ENCODE results near the gene CDH4.

CDH4 gene

GRCh38 chr20:61328911-61329558, 77.0 kb downstream of the CDH4 start:
- TF ChIP-seq CTCF (IDR thresholded peaks at IDR 0.05; ENCODE audit: control insufficient read depth, extremely low read depth, insufficient read depth): no peak
- DNase-seq (ENCODE audit: low read depth): no peak

DNA sequence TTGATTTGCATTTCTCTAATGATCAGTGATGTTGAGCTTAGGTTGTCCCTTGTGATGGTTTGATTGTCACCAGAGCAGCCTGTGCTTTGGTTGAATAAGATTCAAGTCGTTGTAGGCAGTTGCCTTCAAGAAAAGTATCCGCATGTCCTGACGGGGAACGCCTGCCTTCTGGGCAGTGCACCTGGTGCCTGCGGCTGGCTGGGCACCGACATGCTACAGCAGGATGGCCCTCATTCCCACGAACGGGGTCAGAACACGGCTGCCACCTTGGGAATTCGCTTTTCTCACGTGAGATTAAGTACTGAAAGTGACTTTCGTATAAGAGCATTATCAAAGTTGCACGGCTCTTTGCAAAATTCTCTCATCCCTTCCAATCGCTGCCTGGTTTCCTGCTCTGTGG, 78.4 kb downstream of the CDH4 start:
- no peak for DNase-seq (ENCODE audit: low read depth)
- no peak for TF ChIP-seq CTCF (IDR thresholded peaks at IDR 0.05; ENCODE audit: control insufficient read depth, extremely low read depth, insufficient read depth)
- no peak overlapping the region for H3K4me3 ChIP-seq (ENCODE audit: low read depth, low read length)

More at GRCh38 chr20:61328911-61329558, 77.0 kb downstream of the CDH4 start:
- H3K4me3 ChIP-seq (ENCODE audit: low read depth, low read length): no peak overlapping the region

GRCh38 chr20:61331543-61331942, 79.5 kb downstream of the CDH4 start:
- no peak overlapping the region for H3K4me3 ChIP-seq (ENCODE audit: low read depth, low read length)
- no peak for TF ChIP-seq CTCF (IDR thresholded peaks at IDR 0.05; ENCODE audit: control insufficient read depth, extremely low read depth, insufficient read depth)
- no peak for DNase-seq (ENCODE audit: low read depth)

DNA sequence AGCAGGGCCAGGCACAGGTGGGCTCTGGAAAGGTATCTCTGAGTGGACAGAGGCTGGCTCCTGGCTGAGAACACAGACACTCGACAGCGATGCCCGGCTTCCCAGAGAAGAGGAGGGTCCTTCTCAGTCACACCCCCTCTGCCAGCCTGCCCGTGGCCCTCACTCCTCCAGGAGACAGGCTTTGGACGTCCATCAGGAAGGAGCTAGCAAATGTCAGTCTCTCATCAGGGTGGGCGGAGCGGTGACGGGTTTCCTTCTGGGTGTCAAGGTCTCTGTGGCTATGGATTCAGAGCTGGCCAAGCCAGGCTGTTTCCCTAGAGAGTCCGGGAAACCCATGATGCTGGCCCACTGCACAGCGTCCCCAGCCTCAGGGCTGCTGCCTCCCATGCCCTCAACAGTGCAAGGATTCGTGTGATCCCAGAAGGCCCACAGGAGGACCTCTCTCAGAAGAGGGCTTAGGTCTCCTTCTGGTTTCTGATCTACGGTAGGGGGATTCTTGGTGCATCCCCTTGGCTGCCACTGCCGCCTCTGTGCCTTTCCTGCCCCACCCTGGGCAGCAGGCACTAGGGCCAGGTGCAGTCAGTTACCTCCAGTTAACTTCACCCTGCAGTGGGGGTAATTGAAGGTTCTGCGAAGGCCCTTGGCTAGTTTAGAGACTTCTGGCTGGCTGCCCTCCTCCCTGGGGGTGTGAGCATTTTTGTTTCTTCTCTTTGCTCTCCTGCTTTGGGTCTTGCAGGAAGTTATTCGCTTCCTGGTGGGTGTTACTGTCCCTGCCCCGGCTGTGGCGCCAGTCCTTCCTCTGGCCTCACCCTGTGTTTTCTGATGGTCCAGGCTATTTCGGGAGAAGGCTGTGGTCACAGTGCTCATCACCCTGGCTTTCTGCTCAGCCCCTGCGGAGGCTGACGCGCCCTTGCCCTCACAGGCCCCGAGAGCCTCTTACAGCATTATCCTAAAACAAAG, 80.2 kb downstream of the CDH4 start:
- no peak for DNase-seq (ENCODE audit: low read depth)
- TF ChIP-seq CTCF (IDR thresholded peaks at IDR 0.05; ENCODE audit: control insufficient read depth, extremely low read depth, insufficient read depth): no peak
- no peak overlapping the region for H3K4me3 ChIP-seq (ENCODE audit: low read depth, low read length)

GRCh38 chr20:61333484-61334108, 81.5 kb downstream of the CDH4 start:
- no peak overlapping the region for H3K4me3 ChIP-seq (ENCODE audit: low read depth, low read length)
- TF ChIP-seq CTCF (IDR thresholded peaks at IDR 0.05; ENCODE audit: control insufficient read depth, extremely low read depth, insufficient read depth): no peak

GRCh38 chr20:61340157-61340556, 88.1 kb downstream of the CDH4 start:
- H3K4me3 ChIP-seq (ENCODE audit: low read depth, low read length): no peak overlapping the region
- no peak for DNase-seq (ENCODE audit: low read depth)
- TF ChIP-seq CTCF (IDR thresholded peaks at IDR 0.05; ENCODE audit: control insufficient read depth, extremely low read depth, insufficient read depth): no peak

More at GRCh38 chr20:61333484-61334108, 81.5 kb downstream of the CDH4 start:
- no peak for DNase-seq (ENCODE audit: low read depth)

Data from LNCaP clone FGC (cell line).